Left lung (tissue), 10 donors: Measurements from ENCODE around the gene TSPO. TPM values are rescaled to one million over a fixed set of nuclear protein-coding genes. Genes with fewer than 3 reads are reported as not detected.
A peak's percentile ranks its signal among the peaks of the same experiment; 100 is the strongest.
"Not testable (repeated sequence)": the region's sequence is repeated elsewhere in the genome, so short reads cannot be mapped to it uniquely, and the experiment has no call there.

Experiments used
- ATAC-seq: fragments of 200-7000 bp; cut with Tn5 transposase; one replicate; pipeline ENCODE4 v1.9.1; 2020; ENCODE audit warnings: moderate library complexity
- DNase-seq, 4 donors: peaks; one replicate each; pipeline ENCODE4 v3.0.0-alpha.2; 2013 to 2020
- H3K27ac ChIP-seq, 2 donors: fragments of 200-600 bp; sonication (generic) in 1 of 2; one replicate each; pipeline versions ENCODE4 v1.5.0 to v1.8.0; 2020 to 2021
- H3K27me3 ChIP-seq, 2 donors: fragments of 200-600 bp; sonication (generic) in 1 of 2; one replicate each; pipeline versions ENCODE4 v1.5.0 to v1.8.0; 2020 to 2021
- H3K36me3 ChIP-seq, 2 donors: fragments of 200-600 bp; sonication (generic) in 1 of 2; one replicate each; pipeline versions ENCODE4 v1.5.0 to v1.8.0; 2020 to 2021
- H3K4me1 ChIP-seq, 2 donors: fragments of 200-600 bp; one replicate each; pipeline ENCODE4 v1.8.0; 2021
- H3K4me3 ChIP-seq, 2 donors: fragments of 200-600 bp; sonication (generic) in 1 of 2; one replicate each; pipeline versions ENCODE4 v1.5.0 to v1.8.0; 2020 to 2021; ENCODE audit warnings: mild to moderate bottlenecking in 1 of 2
- H3K9me3 ChIP-seq, 2 donors: fragments of 200-600 bp; sonication (generic) in 1 of 2; one replicate each; pipeline versions ENCODE4 v1.5.0 to v1.8.0; 2020 to 2021
- intact Hi-C, 2 donors: fragments of 100-400 bp; cut with DNase I; formaldehyde crosslinking; loops; one replicate each; pipeline versions ENCODE4 v1.11.2 to v1.14.2; 2022
- polyA plus RNA-seq, 6 donors: library from polyadenylated mRNA; unstranded; fragments of 120-200 nt; gene quantifications; one replicate each; pipeline ENCODE4 v1.2.1, GENCODE V29; 2013; ENCODE audit not compliant: insufficient read length in 6 of 6
- total RNA-seq, 2 donors: library from RNA; stranded (reverse); fragmentation: NEBNext Ultra II Directional; extraction: Animal tissue kit (Norgen Biotek cat#: 25700); gene quantifications; one replicate each; pipeline ENCODE4 v1.2.1, GENCODE V29; 2021
- TF ChIP-seq, protein P1 (sequence below), 2 donors: fragments of 200-600 bp; sonication (generic) in 1 of 2; IDR thresholded peaks; one replicate each; pipeline versions ENCODE4 v1.5.0 to v1.8.0; 2021; ENCODE audit warnings: antibody characterized with exemption in 2 of 2
- donor health status: DM: no; HTN: yes; CAD: no.
- donor health status: DM: no; HTN: no; CAD: no.

The TSPO gene
- total and polyA plus RNA-seq, 8 donors: 29.0 to 276 (median 45.6) TPM

DNA sequence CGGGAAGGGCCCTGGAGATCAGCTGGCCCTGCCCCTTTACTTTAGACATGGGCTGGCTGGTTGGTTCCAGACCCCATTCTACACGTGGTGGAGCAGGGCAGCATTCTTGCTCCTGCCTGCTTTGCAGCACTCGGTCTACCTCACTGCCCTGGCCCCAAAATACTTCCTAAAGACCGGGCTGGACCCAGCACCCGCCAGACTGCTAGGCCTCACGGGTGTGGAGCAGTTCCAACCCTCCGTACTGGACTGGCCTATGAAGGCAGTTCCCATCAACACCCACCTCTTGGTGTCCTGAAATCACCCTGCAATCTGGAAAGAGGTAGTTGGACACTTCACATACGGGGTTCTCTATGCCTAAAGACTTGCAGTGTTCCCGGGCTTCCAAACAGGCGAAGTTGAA lies 14.6 kb upstream of the TSPO start:
- no peak for ATAC-seq
- H3K27me3 ChIP-seq: no peaks in the 10 kb centered on the region
- H3K9me3 ChIP-seq: no peaks in the 10 kb centered on the region
- TF ChIP-seq, protein P1, sequence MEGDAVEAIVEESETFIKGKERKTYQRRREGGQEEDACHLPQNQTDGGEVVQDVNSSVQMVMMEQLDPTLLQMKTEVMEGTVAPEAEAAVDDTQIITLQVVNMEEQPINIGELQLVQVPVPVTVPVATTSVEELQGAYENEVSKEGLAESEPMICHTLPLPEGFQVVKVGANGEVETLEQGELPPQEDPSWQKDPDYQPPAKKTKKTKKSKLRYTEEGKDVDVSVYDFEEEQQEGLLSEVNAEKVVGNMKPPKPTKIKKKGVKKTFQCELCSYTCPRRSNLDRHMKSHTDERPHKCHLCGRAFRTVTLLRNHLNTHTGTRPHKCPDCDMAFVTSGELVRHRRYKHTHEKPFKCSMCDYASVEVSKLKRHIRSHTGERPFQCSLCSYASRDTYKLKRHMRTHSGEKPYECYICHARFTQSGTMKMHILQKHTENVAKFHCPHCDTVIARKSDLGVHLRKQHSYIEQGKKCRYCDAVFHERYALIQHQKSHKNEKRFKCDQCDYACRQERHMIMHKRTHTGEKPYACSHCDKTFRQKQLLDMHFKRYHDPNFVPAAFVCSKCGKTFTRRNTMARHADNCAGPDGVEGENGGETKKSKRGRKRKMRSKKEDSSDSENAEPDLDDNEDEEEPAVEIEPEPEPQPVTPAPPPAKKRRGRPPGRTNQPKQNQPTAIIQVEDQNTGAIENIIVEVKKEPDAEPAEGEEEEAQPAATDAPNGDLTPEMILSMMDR (IDR thresholded peaks at IDR 0.05): no peak
- intact Hi-C loops: no loop called here
- H3K36me3 ChIP-seq: peaks cover 0 to 83% of the 10 kb centered on the region in 2 donors
- peak overlapping the region in 1 of 2 donors; percentile 57 for H3K27ac ChIP-seq
- H3K4me3 ChIP-seq: no peak overlapping the region
- no peak for DNase-seq
- H3K4me1 ChIP-seq: peaks cover 0 to 34% of the 10 kb centered on the region in 2 donors

DNA sequence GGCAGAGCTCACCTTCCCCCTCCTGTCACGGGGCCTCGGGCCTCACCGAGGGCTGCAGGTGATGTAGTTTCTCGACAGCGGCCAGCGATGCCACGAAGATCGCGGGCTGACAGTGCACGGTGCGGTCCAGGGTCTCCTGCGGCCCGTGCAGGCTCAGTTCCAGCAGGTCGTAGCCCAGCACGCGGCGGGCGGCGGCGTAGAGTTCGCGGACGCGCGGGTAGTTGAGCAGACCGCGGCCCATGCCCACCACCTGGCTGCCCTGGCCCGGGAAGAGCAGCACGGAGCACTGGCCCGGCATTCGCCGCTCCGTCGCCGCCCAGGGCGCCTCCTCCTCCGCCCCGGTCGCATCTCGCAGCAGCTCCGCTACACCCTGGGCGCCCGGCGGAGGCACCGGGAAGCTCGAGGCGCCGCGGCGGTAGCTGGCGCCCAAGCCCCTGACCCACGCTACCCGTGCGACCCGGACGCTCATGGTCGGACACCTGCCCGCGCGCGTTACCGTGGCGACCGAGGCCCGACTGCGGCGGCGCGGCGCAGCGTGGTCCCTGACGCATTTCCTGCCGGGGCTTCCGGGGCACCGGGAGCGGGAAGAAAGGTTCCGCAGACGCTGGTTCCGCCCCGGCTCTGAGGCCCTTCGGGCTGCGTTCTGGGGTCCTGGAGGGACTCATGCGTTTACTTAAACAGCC lies 8.3 kb upstream of the TSPO start, which contains the start of gene MCAT:
TSS of gene MCAT (minus strand) at position 519 of the 683 bp plus-strand sequence. CDS start at position 469, 50 bp downstream.
- intact Hi-C loops: no loop called here
- Histone ChIP-seq H3K27ac (peak within 1 kb of the TSS; percentile 49 to 86), H3K27me3 (no peaks in the 10 kb centered on the region), H3K9me3 (no peaks in the 10 kb centered on the region), H3K36me3 (peaks cover 0 to 29% of the 10 kb centered on the region in 2 donors), H3K4me1 (peaks cover 7 to 49% of the 10 kb centered on the region in 2 donors), H3K4me3 (peak within 1 kb of the TSS; percentile 75 to 96)
- TF ChIP-seq, protein P1 (IDR thresholded peaks at IDR 0.05): no peak
- ATAC-seq (peak; percentile 94), DNase-seq (peak; percentile 77 to 97 (median 87))

DNA sequence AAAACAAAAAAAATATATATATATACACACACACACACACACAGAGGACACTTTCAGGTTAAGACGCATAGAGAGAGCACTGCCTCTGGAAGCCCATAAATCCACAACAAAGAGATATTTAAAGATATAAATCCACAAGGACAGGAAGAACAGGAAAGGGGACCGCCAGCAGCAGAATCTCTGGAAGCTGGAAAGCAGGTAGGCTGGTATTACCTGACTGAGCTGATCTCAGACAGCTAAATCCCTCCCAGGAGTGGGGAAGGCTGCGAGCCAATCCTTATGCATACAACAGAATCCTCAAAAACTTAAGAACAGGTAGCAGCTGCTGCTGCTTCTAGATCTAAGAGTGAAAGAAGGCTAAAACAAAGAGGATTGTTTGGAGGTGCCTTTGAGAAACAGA lies 6.4 kb upstream of the TSPO start:
- Histone ChIP-seq H3K36me3 (peaks cover 0 to 12% of the 10 kb centered on the region in 2 donors), H3K9me3 (no peaks in the 10 kb centered on the region), H3K4me1 (peaks cover 7 to 65% of the 10 kb centered on the region in 2 donors), H3K27me3 (no peaks in the 10 kb centered on the region), H3K27ac (peak overlapping the region in 1 of 2 donors; percentile 91), H3K4me3 (no peak overlapping the region)
- no peak for DNase-seq
- intact Hi-C loops: no loop called here
- ATAC-seq: no peak
- TF ChIP-seq, protein P1 (IDR thresholded peaks at IDR 0.05): no peak

DNA sequence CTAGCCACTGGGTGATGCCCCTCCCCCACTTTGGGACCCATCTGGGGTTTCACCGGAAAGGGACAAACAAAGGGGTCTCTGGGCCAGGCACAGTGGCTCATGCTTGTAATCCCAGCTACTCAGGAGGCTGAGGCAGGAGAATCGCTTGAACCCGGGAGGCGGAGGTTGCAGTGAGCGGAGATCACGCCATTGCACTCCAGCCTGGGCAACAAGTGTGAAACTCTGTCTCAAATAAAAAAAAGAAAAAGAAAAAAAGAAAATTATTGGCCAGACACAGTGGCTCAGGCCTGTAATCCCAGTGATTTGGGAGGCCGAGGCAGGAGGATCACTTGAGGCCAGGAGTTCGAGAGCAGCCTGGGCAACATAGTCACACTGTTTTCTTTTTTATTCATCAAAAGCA lies 6.0 kb upstream of the TSPO start:
- intact Hi-C loops, H3K9me3 ChIP-seq, H3K4me3 ChIP-seq, H3K27me3 ChIP-seq, H3K36me3 ChIP-seq, DNase-seq, ATAC-seq: not testable (repeated sequence)
- peaks cover 7 to 67% of the 10 kb centered on the region in 2 donors for H3K4me1 ChIP-seq
- H3K27ac ChIP-seq: peak overlapping the region in 1 of 2 donors; percentile 91

DNA sequence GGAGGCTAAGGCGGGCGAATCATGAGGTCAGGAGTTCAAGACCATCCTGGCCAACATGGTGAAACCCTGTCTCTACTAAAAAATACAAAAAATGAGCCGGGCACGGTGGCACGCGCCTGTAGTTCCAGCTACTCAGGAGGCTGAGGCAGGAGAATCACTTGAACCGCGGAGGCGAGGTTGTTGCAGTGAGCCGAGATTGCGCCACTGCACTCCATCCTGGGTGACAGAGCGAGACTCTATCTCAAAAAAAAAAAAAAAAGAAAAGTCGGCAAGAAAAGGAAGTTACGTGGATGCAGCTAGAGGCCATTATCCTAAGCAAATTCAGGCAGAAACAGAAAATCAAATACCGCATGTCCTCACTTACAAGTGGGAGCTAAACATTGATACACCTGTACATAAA lies 5.0 kb upstream of the TSPO start:
- H3K36me3 ChIP-seq, intact Hi-C loops, H3K9me3 ChIP-seq, H3K4me3 ChIP-seq, H3K27me3 ChIP-seq, ATAC-seq: not testable (repeated sequence)
- H3K4me1 ChIP-seq: peaks cover 7 to 66% of the 10 kb centered on the region in 2 donors
- H3K27ac ChIP-seq: peak overlapping the region in 1 of 2 donors; percentile 91
- peak in 2 of 4 donors; percentile 59 to 87 for DNase-seq

DNA sequence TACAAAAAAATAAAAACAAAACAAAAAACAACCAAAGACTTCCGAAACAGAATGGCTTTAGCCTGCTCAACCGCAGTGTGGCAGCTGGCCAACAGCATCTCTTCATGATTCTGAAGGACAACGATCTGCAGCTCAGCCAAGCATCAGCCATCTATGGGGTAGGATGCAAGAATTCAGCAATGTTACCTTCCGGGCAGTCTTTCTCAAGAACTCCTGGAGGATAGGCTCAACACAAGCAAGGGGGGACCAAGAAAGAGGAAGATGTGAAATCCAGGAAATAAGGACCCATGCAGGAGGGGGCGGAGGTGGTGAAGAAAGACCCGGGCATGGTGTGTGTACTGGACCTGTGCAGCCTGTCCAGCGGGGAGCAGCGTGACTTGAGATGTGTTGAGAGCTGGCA lies 3.5 kb upstream of the TSPO start:
- DNase-seq: no peak
- Histone ChIP-seq H3K27ac (peak overlapping the region in 1 of 2 donors; percentile 91), H3K36me3 (no peaks in the 10 kb centered on the region), H3K27me3 (no peaks in the 10 kb centered on the region), H3K4me3 (no peak overlapping the region), H3K4me1 (peaks cover 0 to 61% of the 10 kb centered on the region in 2 donors), H3K9me3 (no peaks in the 10 kb centered on the region)
- intact Hi-C loops: no loop called here
- TF ChIP-seq, protein P1 (IDR thresholded peaks at IDR 0.05): no peak
- ATAC-seq: no peak
